PC-9 (cell line): Measurements from ENCODE around the gene SEC16A. TPM values are rescaled to one million over a fixed set of nuclear protein-coding genes. Genes with fewer than 3 reads are reported as not detected.

ENCODE experiments used
- BruUV-seq: library from RNA; stranded (reverse); fragments of 400-500 nt; replicated peaks from 2 replicates; lab custom pipeline; 2021; lab: Mats Ljungman, UMichigan
- CTCF ChIA-PET: fragments of 300-600 bp; sonication (Branson Sonifier 250); formaldehyde crosslinking; loops from one replicate; lab custom pipeline; 2022; ENCODE audit warnings: antibody characterized with exemption; lab: Charles Lee
- POLR2A ChIA-PET: fragments of 300-600 bp; sonication (Branson Sonifier 250); formaldehyde crosslinking; loops from one replicate; lab custom pipeline; 2022; ENCODE audit warnings: antibody characterized with exemption; ENCODE audit not compliant: unreplicated experiment; lab: Charles Lee
- DNase-seq, 2 experiments: peaks; one replicate each; pipeline versions ENCODE4 v3.0.0 to v3.0.0-alpha.2; 2015 to 2022; ENCODE audit warnings: mixed read lengths in 1 of 2
- H2AFZ ChIP-seq: fragments of 200-600 bp; sonication (generic); 2 replicates; pipeline ENCODE4 v1.8.1; 2017; ENCODE audit warnings: antibody characterized with exemption
- H3F3A ChIP-seq: fragments of 200-600 bp; sonication (generic); 2 replicates; pipeline ENCODE4 v1.8.1; 2017; ENCODE audit warnings: antibody characterized with exemption, mild to moderate bottlenecking, low read depth; ENCODE audit not compliant: insufficient read depth
- H3K27ac ChIP-seq: fragments of 200-600 bp; sonication (generic); 2 replicates; pipeline ENCODE4 v1.6.1; 2016; ENCODE audit warnings: mixed run types
- H3K27me3 ChIP-seq: fragments of 200-600 bp; sonication (generic); 2 replicates; pipeline ENCODE4 v1.6.1; 2016; ENCODE audit warnings: low read depth, mixed run types; ENCODE audit not compliant: insufficient read depth
- H3K36me3 ChIP-seq: fragments of 200-600 bp; sonication (generic); 2 replicates; pipeline ENCODE4 v1.6.1; 2016; ENCODE audit warnings: low read depth, mixed run types
- H3K4me1 ChIP-seq: fragments of 200-600 bp; sonication (generic); replicated peaks from 2 replicates; pipeline ENCODE4 v1.6.1; 2016; ENCODE audit warnings: mixed run types; ENCODE audit not compliant: insufficient read depth
- H3K4me2 ChIP-seq: fragments of 200-600 bp; sonication (generic); 2 replicates; pipeline ENCODE4 v1.6.1; 2017; ENCODE audit warnings: mixed run types
- H3K4me3 ChIP-seq: fragments of 200-600 bp; sonication (generic); 2 replicates; pipeline ENCODE4 v1.6.1; 2016; ENCODE audit warnings: mixed run types
- H3K79me2 ChIP-seq: fragments of 200-600 bp; sonication (generic); 2 replicates; pipeline ENCODE4 v1.6.1; 2017; ENCODE audit warnings: low read depth, mixed run types
- H3K9me2 ChIP-seq: fragments of 200-600 bp; sonication (generic); 2 replicates; pipeline ENCODE4 v1.8.1; 2017; ENCODE audit warnings: mild to moderate bottlenecking; ENCODE audit not compliant: insufficient read depth
- H3K9me3 ChIP-seq: fragments of 200-600 bp; sonication (generic); 2 replicates; pipeline ENCODE4 v1.8.1; 2016; ENCODE audit warnings: low read depth; ENCODE audit not compliant: insufficient read depth
- H4K20me1 ChIP-seq: fragments of 200-600 bp; sonication (generic); 2 replicates; pipeline ENCODE4 v1.8.1; 2017; ENCODE audit not compliant: insufficient read depth
- CTCF ChIP-seq: fragments of 200-600 bp; sonication (generic); conservative IDR thresholded peaks from 2 replicates; pipeline ENCODE4 v1.6.1; 2017; ENCODE audit warnings: mixed run types, antibody characterized with exemption, mild to moderate bottlenecking, moderate library complexity
- EZH2 ChIP-seq: fragments of 200-600 bp; sonication (generic); IDR thresholded peaks from 2 replicates; pipeline ENCODE4 v1.8.0; 2017; ENCODE audit warnings: antibody characterized with exemption, low read depth
- intact Hi-C: fragments of 100-400 bp; cut with micrococcal nuclease; formaldehyde crosslinking; loops from one replicate; pipeline ENCODE4 v1.10.0; 2022; ENCODE audit not compliant: unreplicated experiment
- total RNA-seq: library from RNA; stranded (reverse); gene quantifications from 2 replicates; pipeline ENCODE4 v1.2.3, GENCODE V29; 2021

SEC16A gene
- total RNA-seq, 1 experiment from 2014 or later = 81.8 TPM

GRCh38 chr9:136443087-136443486, 39.8 kb downstream of the SEC16A start:
- TF ChIP-seq CTCF = no peak
- TF ChIP-seq EZH2 = no peak
- no peak overlapping the region for H3K27ac ChIP-seq
- H3K9me3 ChIP-seq = no peaks in the 10 kb centered on the region
- H4K20me1 ChIP-seq = peaks cover 10% of the 10 kb centered on the region
- peaks cover 31% of the 10 kb centered on the region for H3F3A ChIP-seq
- no TSS peak for BruUV-seq
- H2AFZ ChIP-seq = no peak overlapping the region
- no peaks in the 10 kb centered on the region for H3K9me2 ChIP-seq
- ChIA-PET CTCF (no interaction called here), POLR2A (interaction anchor here (0.6 kb wide), 1 partner anchor 38 kb away, joined by 3 read pairs; no protein-coding TSS in a partner anchor)
- no peaks in the 10 kb centered on the region for H3K27me3 ChIP-seq
- intact Hi-C loops = no loop called here
- no peaks in the 10 kb centered on the region; the same call in 1 of the 2 replicates for H3K36me3 ChIP-seq
- no peak for DNase-seq
- H3K4me2 ChIP-seq = no peak overlapping the region
- no peak overlapping the region for H3K4me3 ChIP-seq
- H3K79me2 ChIP-seq = peaks cover 10% of the 10 kb centered on the region; the same call in 1 of the 2 replicates
- H3K4me1 ChIP-seq = peaks cover 4% of the 10 kb centered on the region

GRCh38 chr9:136442265-136442664, 40.6 kb downstream of the SEC16A start:
- peaks cover 18% of the 10 kb centered on the region; the same call in 1 of the 2 replicates for H3K79me2 ChIP-seq
- POLR2A ChIA-PET = no interaction called here
- peaks cover 16% of the 10 kb centered on the region for H4K20me1 ChIP-seq
- no TSS peak for BruUV-seq
- no peaks in the 10 kb centered on the region for H3K9me2 ChIP-seq
- no peak for DNase-seq
- H3K36me3 ChIP-seq = no peaks in the 10 kb centered on the region; the same call in 1 of the 2 replicates
- H3K27me3 ChIP-seq = no peaks in the 10 kb centered on the region
- no peak overlapping the region for H3K4me3 ChIP-seq
- peaks cover 10% of the 10 kb centered on the region for H3K4me1 ChIP-seq
- H3F3A ChIP-seq = peaks cover 31% of the 10 kb centered on the region
- no peak overlapping the region for H3K27ac ChIP-seq
- H3K4me2 ChIP-seq = no peak overlapping the region
- intact Hi-C loops = no loop called here
- TF ChIP-seq EZH2 = no peak
- no peak for TF ChIP-seq CTCF
- CTCF ChIA-PET = no interaction called here
- H3K9me3 ChIP-seq = no peaks in the 10 kb centered on the region
- no peak overlapping the region for H2AFZ ChIP-seq

GRCh38 chr9:136441681-136442245, 41.1 kb downstream of the SEC16A start:
- intact Hi-C loops = no loop called here
- Histone ChIP-seq H3K4me2 (no peak overlapping the region), H3K4me3 (no peak overlapping the region), H3K4me1 (peaks cover 10% of the 10 kb centered on the region), H3K27ac (no peak overlapping the region), H3K9me2 (no peaks in the 10 kb centered on the region), H3F3A (peaks cover 31% of the 10 kb centered on the region), H3K36me3 (no peaks in the 10 kb centered on the region; the same call in 1 of the 2 replicates), H4K20me1 (peaks cover 21% of the 10 kb centered on the region), H3K27me3 (no peaks in the 10 kb centered on the region), H3K79me2 (peaks cover 18% of the 10 kb centered on the region; the same call in 1 of the 2 replicates), H3K9me3 (no peaks in the 10 kb centered on the region), H2AFZ (no peak overlapping the region)
- ChIA-PET POLR2A (no interaction called here), CTCF (no interaction called here)
- DNase-seq = no peak
- TF ChIP-seq EZH2 (no peak), CTCF (no peak)
- no TSS peak for BruUV-seq
